K562 (cell line): ENCODE measurements around the gene CRELD2. TPM values are rescaled to one million over a fixed set of nuclear protein-coding genes. Genes with fewer than 3 reads are reported as not detected.

Source experiments
- ATAC-seq: fragments of 200-7000 bp; cut with Tn5 transposase; 3 replicates; pipeline ENCODE4 v1.9.1; 2020; ENCODE audit warnings: moderate library complexity
- BruUV-seq: library from RNA; stranded (reverse); fragments of 400-500 nt; replicated peaks from 2 replicates; lab custom pipeline; 2021; lab: Mats Ljungman, UMichigan
- CTCF ChIA-PET: fragments of 300-600 bp; formaldehyde crosslinking; extraction: SDS; loops from one replicate; lab custom pipeline; 2021; ENCODE audit warnings: low intra/inter-chr PET ratio; lab: Yijun Ruan, JAX
- POLR2A ChIA-PET: fragments of 300-600, 350-650 bp; sonication (Branson Sonifier 250); formaldehyde crosslinking; extraction: SDS; loops from one replicate; lab custom pipeline; 2021; ENCODE audit warnings: antibody characterized with exemption, inconsistent platforms; lab: Yijun Ruan, JAX
- DNase-seq, 4 experiments: peaks; one replicate each; pipeline versions ENCODE4 v3.0.0 to v3.0.0-alpha.2; 2011 to 2018; ENCODE audit warnings: low spot score in 3 of 4, mixed read lengths in 3 of 4; ENCODE audit errors: extremely low read depth in 1 of 4
- FAIRE-seq: peaks from 2 replicates; lab custom pipeline; 2011; peaks lifted over from hg19 to GRCh38; lab: Jason Lieb, UNC
- H2AFZ ChIP-seq: 2 replicates; pipeline ENCODE4 v1.6.0; 2011; ENCODE audit warnings: low read depth, low read length, control low read depth, inconsistent platforms
- H3K27ac ChIP-seq: fragments of 200-600 bp; 3 replicates; pipeline ENCODE4 v1.8.0; 2011; ENCODE audit warnings: low read depth, mild to moderate bottlenecking, control low read depth, inconsistent platforms, low read length, moderate library complexity, mixed read lengths; ENCODE audit errors: extremely low read depth
- H3K27me3 ChIP-seq, 2 experiments: fragments of 300-600 bp in 1 of 2; 2 replicates in 1 of 2; 3 replicates in 1 of 2; pipeline versions ENCODE4 v1.6.0 to v1.8.0; 2011; ENCODE audit warnings: inconsistent platforms in 2 of 2, low read length in 2 of 2, mild to moderate bottlenecking in 1 of 2, mixed read lengths in 1 of 2, moderate library complexity in 1 of 2; ENCODE audit not compliant: control insufficient read depth in 2 of 2, insufficient read depth in 2 of 2
- H3K36me3 ChIP-seq: fragments of 300-600 bp; 3 replicates; pipeline ENCODE4 v1.8.0; 2011; ENCODE audit warnings: mild to moderate bottlenecking, low read length, inconsistent platforms; ENCODE audit not compliant: control insufficient read depth, insufficient read depth
- H3K4me1 ChIP-seq, 2 experiments: fragments of 200-600 bp in 1 of 2; replicated peaks in 1 of 2; 2 replicates in 1 of 2; 3 replicates in 1 of 2; pipeline versions ENCODE4 v1.5.1 to v1.8.0; 2011; ENCODE audit warnings: inconsistent platforms in 2 of 2, low read length in 2 of 2, mild to moderate bottlenecking in 1 of 2, mixed read lengths in 1 of 2, moderate library complexity in 1 of 2; ENCODE audit not compliant: control insufficient read depth in 2 of 2, insufficient read depth in 2 of 2
- H3K4me2 ChIP-seq: 2 replicates; pipeline ENCODE4 v1.6.1; 2011; ENCODE audit warnings: low read length, control low read depth, inconsistent platforms, mixed read lengths; ENCODE audit not compliant: insufficient read depth
- H3K4me3 ChIP-seq: fragments of 200-600 bp; sonication (generic), shearing (Covaris generic); 2 replicates; pipeline ENCODE4 v1.5.1; 2016; ENCODE audit warnings: control low read depth, inconsistent platforms
- H3K79me2 ChIP-seq: fragments of 200-600 bp; 3 replicates; pipeline ENCODE4 v1.8.0; 2011; ENCODE audit warnings: low read length, inconsistent platforms; ENCODE audit not compliant: control insufficient read depth, insufficient read depth
- H3K9ac ChIP-seq, 2 experiments: 2 replicates each; pipeline versions ENCODE4 v1.6.0 to v1.6.1; 2011; ENCODE audit warnings: low read depth in 2 of 2, low read length in 2 of 2, control low read depth in 1 of 2, inconsistent platforms in 1 of 2, mild to moderate bottlenecking in 1 of 2, mixed read lengths in 1 of 2; ENCODE audit not compliant: insufficient read depth in 1 of 2
- H3K9me1 ChIP-seq: one replicate; pipeline ENCODE4 v1.6.0; 2011; ENCODE audit warnings: inconsistent platforms, mild to moderate bottlenecking, low read length, moderate library complexity; ENCODE audit not compliant: control insufficient read depth, insufficient read depth
- H3K9me3 ChIP-seq: replicated peaks from 2 replicates; pipeline ENCODE4 v1.5.1; 2011; ENCODE audit warnings: low read depth, low read length, inconsistent platforms; ENCODE audit not compliant: control insufficient read depth, insufficient read depth
- H4K20me1 ChIP-seq: replicated peaks from 2 replicates; pipeline ENCODE4 v1.6.1; 2011; ENCODE audit warnings: low read length, inconsistent platforms, mixed read lengths; ENCODE audit not compliant: control insufficient read depth, insufficient read depth
- BHLHE40 ChIP-seq: IDR thresholded peaks from 2 replicates; pipeline ENCODE4 v1.6.1; 2011; ENCODE audit warnings: low read length, improper control_type of control experiment
- C11orf30 ChIP-seq: fragments of 450-650 bp; IDR thresholded peaks from 2 replicates; pipeline ENCODE4 v1.6.1; 2016; ENCODE audit warnings: low read depth, mild to moderate bottlenecking
- CXXC5 ChIP-seq: fragments of 250-450 bp; sonication (Bioruptor Pico); IDR thresholded peaks from 2 replicates; pipeline ENCODE4 v1.8.0; 2022; ENCODE audit warnings: inconsistent platforms, mild to moderate bottlenecking, moderate library complexity
- FOXK1 ChIP-seq: sonication (generic); formaldehyde crosslinking; IDR thresholded peaks from 2 replicates; pipeline ENCODE4 v1.8.0; 2022; ENCODE audit warnings: missing genetic modification reagents, mild to moderate bottlenecking, borderline replicate concordance
- GABPA ChIP-seq: fragments of 200-800 bp; sonication (Bioruptor generic); conservative IDR thresholded peaks from 2 replicates; pipeline ENCODE4 v1.6.1; 2016; ENCODE audit warnings: low read depth, missing genetic modification characterization, missing compliant biosample characterization
- KDM1A ChIP-seq, 2 experiments: fragments of 450-650 bp; IDR thresholded peaks; 2 replicates each; pipeline ENCODE4 v1.6.1; 2016; ENCODE audit warnings: mild to moderate bottlenecking in 2 of 2
- KLF16 ChIP-seq: IDR thresholded peaks from 2 replicates; pipeline ENCODE4 v1.6.1; 2016; ENCODE audit warnings: antibody characterized with exemption
- MYBL2 ChIP-seq, 2 experiments: fragments of 450-650 bp in 1 of 2; sonication (generic) in 1 of 2; formaldehyde crosslinking in 1 of 2; IDR thresholded peaks; 2 replicates each; pipeline versions ENCODE4 v1.6.1 to v1.8.1; 2017 to 2022; ENCODE audit warnings: borderline replicate concordance in 1 of 2, inconsistent platforms in 1 of 2, low read depth in 1 of 2, mild to moderate bottlenecking in 1 of 2, missing genetic modification reagents in 1 of 2, moderate library complexity in 1 of 2
- NEUROD1 ChIP-seq: fragments of 150-350 bp; IDR thresholded peaks from 2 replicates; pipeline ENCODE4 v1.6.1; 2014; ENCODE audit warnings: borderline replicate concordance, low read length, low read depth; ENCODE audit not compliant: partially characterized antibody
- NFYB ChIP-seq: IDR thresholded peaks from 2 replicates; pipeline ENCODE4 v1.6.1; 2011; ENCODE audit warnings: mild to moderate bottlenecking, moderate library complexity; ENCODE audit not compliant: insufficient read length; ENCODE audit errors: extremely low read depth
- PHB ChIP-seq: fragments of 250-450 bp; sonication (Bioruptor Pico); IDR thresholded peaks from 2 replicates; pipeline ENCODE4 v1.5.0; 2021
- POLR2A ChIP-seq: fragments of 450-650 bp; conservative IDR thresholded peaks from 2 replicates; pipeline ENCODE4 v1.6.1; 2016
- POLR2B ChIP-seq: fragments of 450-650 bp; IDR thresholded peaks from 2 replicates; pipeline ENCODE4 v1.6.1; 2018; ENCODE audit warnings: low read depth; ENCODE audit not compliant: partially characterized antibody
- RAD21 ChIP-seq, 2 experiments: fragments of 250-450 bp in 1 of 2; fragments of 450-650 bp in 1 of 2; sonication (Bioruptor Pico) in 1 of 2; formaldehyde crosslinking in 1 of 2; IDR thresholded peaks in 1 of 2; conservative IDR thresholded peaks in 1 of 2; 2 replicates each; pipeline versions ENCODE4 v1.4.0 to v1.8.0; 2020 to 2022; ENCODE audit warnings: mild to moderate bottlenecking in 2 of 2, moderate library complexity in 1 of 2
- SUPT5H ChIP-seq: fragments of 450-650 bp; IDR thresholded peaks from 2 replicates; pipeline ENCODE4 v1.6.1; 2016
- ZFP30 ChIP-seq: fragments of 250-450 bp; sonication (Bioruptor Pico); IDR thresholded peaks from 2 replicates; pipeline ENCODE4 v1.8.0; 2022; ENCODE audit warnings: moderate library complexity, mild to moderate bottlenecking, inconsistent platforms, borderline replicate concordance
- WGBS: fragments of 100-300 bp; shearing (Covaris generic); methylation state at CpG from one replicate; pipeline ENCODE4 v1.1.6; 2016; ENCODE audit warnings: low coverage, mixed read lengths; ENCODE audit not compliant: insufficient coverage; ENCODE audit errors: missing lambda C conversion rate; 5-methylcytosine and 5-hydroxymethylcytosine counted together
- in situ Hi-C: fragments of 300-500 bp; cut with MboI; formaldehyde crosslinking; loops from 4 replicates; pipeline ENCODE4 v1.15.0; 2018; ENCODE audit warnings: inconsistent platforms, mixed read lengths
- intact Hi-C: fragments of 100-400 bp; cut with micrococcal nuclease; formaldehyde crosslinking; loops from 2 replicates; pipeline ENCODE4 v1.14.2; 2022
- polyA plus RNA-seq, 8 experiments: library from polyadenylated mRNA; depleted of rRNA in 4 of 8; stranded (reverse) in 5 of 8; unstranded in 3 of 8; fragments of >200 nt; fragmentation: Nextera tagmentation in 2 of 8; fragmentation: Illumina TruSeq in 1 of 8; extraction: Ambion mirVana in 2 of 8; extraction: Trizol in 1 of 8; gene quantifications; 2 replicates each; pipeline versions ENCODE4 v1.2.1 to v1.2.3, GENCODE V29; 2011 to 2014; ENCODE audit warnings: inconsistent platforms in 1 of 8, missing spikeins in 1 of 8
- total RNA-seq, 7 experiments: library from RNA; depleted of rRNA in 6 of 7; stranded (reverse); fragments of >200 nt in 6 of 7; fragmentation: Illumina TruSeq in 2 of 7; extraction: Trizol in 2 of 7; gene quantifications; 2 replicates each; pipeline versions ENCODE4 v1.2.1 to v1.2.3, GENCODE V29; 2011 to 2021; ENCODE audit warnings: low replicate concordance in 1 of 7

The CRELD2 gene
- total and polyA plus RNA-seq, 9 of the 15 experiments (the other 6 are each of a cell fraction or from before 2014, with no cell fraction given), result 0.96 to 25.3 (median 8.8) TPM

GRCh38 chr22:49901457-49901856 lies 17.0 kb upstream of the CRELD2 start:
- H2AFZ ChIP-seq, result no peak overlapping the region
- 87% methylated on average over 11 of the region's 11 CpGs for WGBS
- H3K9me3 ChIP-seq, result 0 out of 2 replicates have a peak, but pooled peaks cover 4% of the 10 kb centered on the region
- no peaks in the 10 kb centered on the region for H4K20me1 ChIP-seq
- no peaks in the 10 kb centered on the region for H3K9me1 ChIP-seq
- DNase-seq (no peak), ATAC-seq (no peak), FAIRE-seq (no peak)
- CTCF ChIA-PET, result no interaction called here
- no peak overlapping the region for H3K4me3 ChIP-seq
- no peak overlapping the region for H3K9ac ChIP-seq
- H3K27me3 ChIP-seq, result no peaks in the 10 kb centered on the region
- in situ Hi-C loops, result no loop called here
- BruUV-seq, result no TSS peak
- H3K4me2 ChIP-seq, result no peak overlapping the region
- intact Hi-C loops, result no loop called here
- H3K4me1 ChIP-seq, result peaks cover 0 to 13% of the 10 kb centered on the region in 2 experiments; a peak in 1 of 5 replicates
- H3K79me2 ChIP-seq, result no peaks in the 10 kb centered on the region
- peaks cover 18% of the 10 kb centered on the region; the same call in 2 of the 3 replicates for H3K36me3 ChIP-seq
- no peak overlapping the region for H3K27ac ChIP-seq
- TF ChIP-seq ZFP30 (CRISPR knock-in tag), result no peak
- no peak for TF ChIP-seq CXXC5 (CRISPR knock-in tag)
- TF ChIP-seq MYBL2 (IDR thresholded peaks at IDR 0.05; ENCODE audit: low read depth), result no peak
- TF ChIP-seq MYBL2 (CRISPR knock-in tag; IDR thresholded peaks at IDR 0.05; ENCODE audit: borderline replicate concordance), result no peak
- TF ChIP-seq SUPT5H, result peak; percentile 39; the same call in 1 of the 2 replicates
- TF ChIP-seq POLR2A, result 0 out of 2 replicates have a peak, but pooled peaks have one; percentile 29
- TF ChIP-seq PHB, result no peak
- TF ChIP-seq POLR2B, result peak; percentile 32
- no peak for TF ChIP-seq GABPA (tag)
- no peak for TF ChIP-seq NFYB
- no peak for TF ChIP-seq RAD21 (CRISPR knock-in tag; conservative IDR thresholded peaks at IDR 0.05 in 1 of 2, IDR thresholded peaks at IDR 0.05 in 1 of 2)
- no peak for TF ChIP-seq KLF16
- TF ChIP-seq FOXK1 (CRISPR knock-in tag), result no peak
- TF ChIP-seq BHLHE40, result no peak
- TF ChIP-seq C11orf30, result no peak
- peak in 1 of 2 experiments; percentile 51; a peak in 1 of 4 replicates for TF ChIP-seq KDM1A (IDR thresholded peaks at IDR 0.05)
- TF ChIP-seq NEUROD1, result no peak
- TF ChIP-seq, all 486 proteins: peak for 4
- POLR2A ChIA-PET, result no interaction called here
